Vagina (tissue), 2 donors: ENCODE data around the gene TEX48. TPM values are rescaled to one million over a fixed set of nuclear protein-coding genes. Genes with fewer than 3 reads are reported as not detected.

Source experiments
- DNase-seq, 2 donors: peaks; one replicate each; pipeline ENCODE4 v3.0.0-alpha.2; 2017; ENCODE audit errors: extremely low spot score in 2 of 2
- H3K27ac ChIP-seq: fragments of 200-600 bp; sonication (generic); one replicate; pipeline ENCODE4 v1.5.1; 2019
- H3K27me3 ChIP-seq: fragments of 200-600 bp; sonication (generic); one replicate; pipeline ENCODE4 v1.5.1; 2019
- H3K36me3 ChIP-seq, 2 donors: fragments of 200-600 bp; sonication (generic); one replicate each; pipeline ENCODE4 v1.5.1; 2017 to 2019
- H3K4me1 ChIP-seq: fragments of 200-600 bp; sonication (generic); one replicate; pipeline ENCODE4 v1.5.1; 2019
- H3K4me3 ChIP-seq, 2 donors: fragments of 200-600 bp; sonication (generic); 1 replicate in 1 of 2; 2 replicates in 1 of 2; pipeline ENCODE4 v1.5.1; 2016 to 2019
- H3K9me3 ChIP-seq: fragments of 200-600 bp; sonication (generic); one replicate; pipeline ENCODE4 v1.5.1; 2019
- CTCF ChIP-seq, 3 experiments: fragments of 450-650 bp in 2 of 3; fragments of 200-600 bp in 1 of 3; sonication (generic) in 1 of 3; IDR thresholded peaks; one replicate each; pipeline ENCODE4 v1.5.1; 2017 to 2019; ENCODE audit warnings: antibody characterized with exemption in 3 of 3, mild to moderate bottlenecking in 2 of 3, moderate library complexity in 2 of 3
- POLR2A ChIP-seq, 2 donors: fragments of 450-650 bp; IDR thresholded peaks; one replicate each; pipeline ENCODE4 v1.6.1; 2017; ENCODE audit warnings: antibody characterized with exemption in 2 of 2, mild to moderate bottlenecking in 2 of 2, moderate library complexity in 2 of 2
- POLR2AphosphoS5 ChIP-seq, 2 donors: sonication (generic); formaldehyde crosslinking; IDR thresholded peaks; one replicate each; pipeline ENCODE4 v1.9.0; 2017; ENCODE audit warnings: antibody characterized with exemption in 2 of 2, mild to moderate bottlenecking in 2 of 2, low read depth in 1 of 2; ENCODE audit not compliant: insufficient read depth in 1 of 2
- intact Hi-C: fragments of 100-400 bp; cut with DNase I; formaldehyde crosslinking; loops from one replicate; pipeline ENCODE4 v1.15.1; 2023
- total RNA-seq: library from RNA; depleted of rRNA; stranded (reverse); fragments of >200 nt; gene quantifications from one replicate; pipeline ENCODE4 v1.2.3, GENCODE V29; 2016

The TEX48 gene
- total RNA-seq, 1 donor from 2014 or later = not detected

GRCh38 chr9:114687034-114687433 lies 5.0 kb upstream of the TEX48 start:
- Histone ChIP-seq H3K4me3 (no peak overlapping the region), H3K9me3 (no peaks in the 10 kb centered on the region), H3K4me1 (peaks cover 15% of the 10 kb centered on the region), H3K36me3 (no peaks in the 10 kb centered on the region), H3K27me3 (no peaks in the 10 kb centered on the region), H3K27ac (no peak overlapping the region)
- TF ChIP-seq POLR2A (IDR thresholded peaks at IDR 0.05) (no peak), POLR2AphosphoS5 (IDR thresholded peaks at IDR 0.05; ENCODE audit: insufficient read depth in 1 of 2, low read depth in 1 of 2) (no peak), CTCF (IDR thresholded peaks at IDR 0.05) (no peak)
- intact Hi-C loops = no loop called here
- no peak for DNase-seq

GRCh38 chr9:114685951-114686350 lies 4.0 kb upstream of the TEX48 start:
- no peak for DNase-seq
- Histone ChIP-seq H3K9me3 (no peaks in the 10 kb centered on the region), H3K4me1 (peaks cover 6% of the 10 kb centered on the region), H3K27me3 (no peaks in the 10 kb centered on the region), H3K27ac (no peak overlapping the region), H3K4me3 (no peak overlapping the region), H3K36me3 (no peaks in the 10 kb centered on the region)
- no peak for TF ChIP-seq CTCF (IDR thresholded peaks at IDR 0.05)
- TF ChIP-seq POLR2AphosphoS5 (IDR thresholded peaks at IDR 0.05; ENCODE audit: insufficient read depth in 1 of 2, low read depth in 1 of 2) = no peak
- no peak for TF ChIP-seq POLR2A (IDR thresholded peaks at IDR 0.05)
- intact Hi-C loops = no loop called here

GRCh38 chr9:114684036-114684435 lies 2.0 kb upstream of the TEX48 start:
- Histone ChIP-seq H3K4me1 (no peaks in the 10 kb centered on the region), H3K36me3 (no peaks in the 10 kb centered on the region), H3K27ac (no peak overlapping the region), H3K9me3 (no peaks in the 10 kb centered on the region), H3K4me3 (no peak overlapping the region), H3K27me3 (no peaks in the 10 kb centered on the region)
- no peak for DNase-seq
- TF ChIP-seq POLR2AphosphoS5 (IDR thresholded peaks at IDR 0.05; ENCODE audit: insufficient read depth in 1 of 2, low read depth in 1 of 2) = no peak
- intact Hi-C loops = no loop called here

GRCh38 chr9:114682846-114683245 lies 854 bp upstream of the TEX48 start:
- Histone ChIP-seq H3K4me3 (no peak overlapping the region), H3K9me3 (no peaks in the 10 kb centered on the region), H3K4me1 (no peaks in the 10 kb centered on the region), H3K27me3 (no peaks in the 10 kb centered on the region), H3K36me3 (no peaks in the 10 kb centered on the region), H3K27ac (no peak overlapping the region)
- no peak for TF ChIP-seq POLR2AphosphoS5 (IDR thresholded peaks at IDR 0.05; ENCODE audit: insufficient read depth in 1 of 2, low read depth in 1 of 2)
- TF ChIP-seq POLR2A (IDR thresholded peaks at IDR 0.05) = no peak
- TF ChIP-seq CTCF (IDR thresholded peaks at IDR 0.05) = no peak
- intact Hi-C loops = no loop called here
- DNase-seq = no peak

- Histone ChIP-seq H3K9me3 (no peaks in the 10 kb centered on the region), H3K4me1 (no peaks in the 10 kb centered on the region), H3K36me3 (no peaks in the 10 kb centered on the region), H3K27ac (no peak overlapping the region), H3K4me3 (no peak overlapping the region), H3K27me3 (no peaks in the 10 kb centered on the region)
- intact Hi-C loops = no loop called here
- no peak for DNase-seq
- TF ChIP-seq POLR2AphosphoS5 (IDR thresholded peaks at IDR 0.05; ENCODE audit: insufficient read depth in 1 of 2, low read depth in 1 of 2) = no peak
- TF ChIP-seq POLR2A (IDR thresholded peaks at IDR 0.05) = no peak
- TF ChIP-seq CTCF (IDR thresholded peaks at IDR 0.05) = no peak
Measured at GRCh38 chr9:114680259-114681001, 1.6 kb downstream of the TEX48 start.
